HTR-8/SVneo (cell line): Measurements from ENCODE around the gene KCNE1.
"Not testable (repeated sequence)": the region's sequence is repeated elsewhere in the genome, so short reads cannot be mapped to it uniquely, and the experiment has no call there.

Source experiments
- DNase-seq: peaks from one replicate; pipeline ENCODE4 v3.0.0; 2011; ENCODE audit warnings: low spot score, mixed read lengths; ENCODE audit not compliant: insufficient read length
- FAIRE-seq: peaks from 2 replicates; lab custom pipeline; 2011; peaks lifted over from hg19 to GRCh38; lab: Jason Lieb, UNC

Gene KCNE1

DNA sequence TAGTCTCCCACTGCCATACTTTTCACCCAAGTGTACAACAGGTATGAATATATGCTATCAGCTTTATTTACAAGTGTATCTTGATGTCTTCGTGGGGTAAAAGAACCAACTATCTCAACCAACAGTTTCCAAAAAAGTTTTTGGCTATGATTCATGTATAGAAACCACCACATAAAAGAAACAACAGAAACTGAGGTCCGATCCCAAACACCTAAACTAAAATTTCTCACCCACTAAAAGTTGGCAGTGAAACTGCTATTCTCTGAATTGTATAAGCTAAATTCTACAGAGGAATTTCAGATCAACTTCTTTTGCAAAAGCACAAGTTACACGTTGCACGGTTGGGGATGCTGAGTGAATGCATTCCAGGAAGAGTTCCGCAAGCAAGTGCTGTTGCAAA, 5.0 kb upstream of the KCNE1 start:
- DNase-seq (no peak), FAIRE-seq (no peak)

DNA sequence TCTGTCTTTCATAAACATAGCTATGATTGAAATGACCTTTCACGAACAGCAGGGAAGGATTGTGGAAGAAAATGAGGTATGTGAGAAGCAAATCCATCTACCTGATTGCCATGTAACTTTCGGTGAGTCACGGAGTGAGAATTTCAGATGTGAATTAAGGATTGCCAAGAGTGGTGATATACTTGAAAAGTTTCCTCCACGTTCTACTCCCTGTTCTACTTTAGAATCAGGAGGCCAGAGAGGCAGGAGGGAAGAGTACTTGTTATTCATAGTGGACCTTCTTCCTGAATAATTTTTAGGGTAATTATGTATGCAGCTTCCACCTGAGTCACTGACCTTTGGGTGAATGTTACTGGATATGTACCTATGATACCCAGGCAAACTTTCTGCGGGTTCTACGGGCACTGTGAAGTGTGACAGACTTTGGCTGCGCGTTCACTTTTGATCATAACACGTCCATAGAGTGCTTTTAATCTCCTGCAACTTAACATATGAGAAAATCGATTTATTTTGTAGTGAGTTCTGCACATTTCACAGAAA, 2.6 kb upstream of the KCNE1 start:
- no peak for DNase-seq
- no peak for FAIRE-seq

DNA sequence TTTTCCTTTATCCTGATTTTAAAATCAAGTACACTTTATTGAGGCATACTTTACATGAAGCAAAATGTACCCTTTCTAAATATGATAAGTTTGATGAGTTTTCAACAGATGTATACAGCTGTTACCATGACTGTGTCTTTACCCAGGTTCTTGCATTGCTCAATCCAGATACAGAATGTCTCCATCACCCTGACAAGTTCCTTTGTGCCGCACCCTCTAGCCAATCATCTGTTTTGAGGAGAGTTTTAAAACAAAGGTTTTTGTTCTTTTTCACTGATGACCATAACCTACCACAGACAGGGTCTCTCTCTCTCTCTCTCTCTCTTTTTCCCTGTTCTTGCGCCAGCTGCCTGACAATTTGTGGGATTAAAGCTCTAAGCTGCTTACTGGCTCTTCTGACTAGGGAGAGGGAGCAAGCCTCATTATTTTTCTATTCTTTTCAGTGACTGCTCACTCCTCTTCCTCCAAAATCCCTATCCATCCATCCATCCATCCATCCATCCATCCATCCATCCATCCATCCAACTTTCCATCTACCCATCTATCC, 1.2 kb upstream of the KCNE1 start:
- no peak for DNase-seq

DNA sequence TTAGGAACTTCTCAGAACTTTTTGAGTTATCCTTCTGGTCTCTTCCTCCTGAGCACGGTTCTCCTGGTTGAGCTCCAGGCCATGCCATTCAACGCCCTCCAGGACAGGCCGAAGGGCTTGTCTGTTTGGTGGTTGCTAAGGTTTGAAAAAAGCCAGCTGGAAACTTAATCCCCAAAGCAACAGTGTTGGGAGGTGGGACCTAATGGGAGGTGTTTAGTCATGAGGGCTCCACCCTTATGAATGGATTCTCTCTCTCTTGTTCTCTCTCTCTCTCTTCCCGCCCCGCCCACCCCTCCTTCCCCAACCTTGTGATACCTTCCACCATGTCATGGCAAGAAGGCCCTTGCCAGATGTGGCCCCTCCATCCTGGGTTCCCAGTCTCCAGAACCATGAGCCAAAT, 829 bp downstream of the KCNE1 start:
- DNase-seq = no peak
- FAIRE-seq = no peak

More for the DNA sequence above, 1.2 kb upstream of the KCNE1 start:
- no peak for FAIRE-seq

DNA sequence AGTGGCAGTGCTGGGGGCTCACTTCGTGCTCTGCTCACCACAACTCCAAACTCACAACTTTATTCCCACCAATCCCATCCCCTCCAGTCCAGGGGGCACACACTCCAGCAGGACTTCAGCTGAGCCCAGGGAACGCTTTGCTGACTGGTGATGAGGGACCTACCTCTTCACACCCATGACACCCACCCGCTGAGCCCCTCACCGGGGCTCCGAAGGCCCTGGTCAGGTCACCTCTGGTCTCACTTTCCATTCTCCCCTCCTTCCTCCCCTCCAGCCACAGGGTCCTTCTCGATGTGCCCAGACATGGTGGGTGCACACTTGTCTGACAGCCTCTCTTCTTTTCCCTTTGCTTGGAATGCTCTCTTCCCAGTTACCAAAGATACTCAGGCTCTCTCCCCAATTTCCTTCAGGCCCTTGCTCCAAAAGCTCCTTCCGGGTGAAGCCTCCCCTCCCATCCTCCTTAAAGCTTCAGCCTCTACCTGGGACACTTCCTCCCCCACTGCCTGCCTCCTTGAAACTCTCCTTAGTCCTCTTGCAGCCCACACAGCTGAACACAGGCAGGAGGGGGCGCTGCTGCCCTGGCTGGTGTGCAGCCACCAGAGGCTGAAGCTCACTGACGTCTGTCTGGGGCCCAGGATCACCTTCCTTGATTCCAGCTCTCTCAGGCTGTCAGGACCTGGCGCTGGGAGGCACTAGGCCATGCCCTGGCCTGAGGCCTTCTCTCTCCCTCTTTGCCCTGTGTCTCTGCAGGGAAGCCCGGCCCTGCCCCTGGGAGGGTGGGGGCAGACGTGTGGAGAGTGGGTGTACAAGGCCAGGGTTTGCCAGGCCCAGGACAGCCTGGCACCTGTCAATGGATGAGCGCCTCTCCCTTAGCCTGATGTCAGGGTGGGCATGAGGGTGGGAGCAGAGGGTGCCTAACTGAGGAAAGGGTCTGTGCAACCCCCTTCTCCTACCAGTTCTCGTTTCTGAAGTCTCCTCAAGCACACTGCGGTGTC, 1.6 kb downstream of the KCNE1 start:
- FAIRE-seq (no peak), DNase-seq (peak; percentile 64)

DNA sequence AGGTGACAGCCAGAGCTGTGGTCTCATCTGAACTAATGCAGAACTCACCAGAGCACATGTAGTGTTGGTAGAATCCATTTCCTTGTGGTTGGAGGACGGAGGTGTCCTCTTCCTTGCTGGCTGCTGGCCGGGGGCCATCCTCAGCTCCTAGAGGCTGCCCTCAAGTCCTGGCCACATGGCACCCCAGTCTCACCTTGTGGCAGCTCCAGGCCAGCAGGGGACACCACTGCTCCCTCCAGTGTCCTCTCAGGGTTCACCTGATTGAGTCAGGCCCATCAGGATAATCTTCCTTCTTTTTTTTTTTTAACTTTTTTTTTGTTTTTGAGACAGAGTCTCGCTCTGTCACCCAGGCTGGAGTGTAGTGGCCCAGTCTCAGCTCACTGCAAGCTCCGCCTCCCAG, 2.9 kb downstream of the KCNE1 start:
- FAIRE-seq (no peak), DNase-seq (no peak)

DNA sequence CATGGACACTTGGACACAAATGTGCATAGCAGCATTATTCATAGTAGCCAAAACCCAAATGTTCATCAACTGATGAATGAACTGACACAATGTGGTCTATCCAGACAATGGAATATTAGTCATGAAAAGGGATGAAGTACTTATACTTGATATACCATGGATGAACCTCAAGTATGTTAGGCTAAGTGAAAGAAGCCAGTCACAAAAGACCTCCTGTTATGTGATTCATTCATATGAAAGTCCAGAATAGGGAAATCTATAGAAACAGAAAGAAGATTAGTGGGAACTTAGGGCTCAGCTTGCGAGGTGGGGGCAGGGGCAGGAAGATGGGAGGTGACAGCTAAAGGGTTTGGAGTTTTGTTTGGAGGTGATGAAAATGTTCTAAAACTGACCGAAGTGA, 7.4 kb downstream of the KCNE1 start:
- FAIRE-seq (no peak), DNase-seq (no peak)

DNA sequence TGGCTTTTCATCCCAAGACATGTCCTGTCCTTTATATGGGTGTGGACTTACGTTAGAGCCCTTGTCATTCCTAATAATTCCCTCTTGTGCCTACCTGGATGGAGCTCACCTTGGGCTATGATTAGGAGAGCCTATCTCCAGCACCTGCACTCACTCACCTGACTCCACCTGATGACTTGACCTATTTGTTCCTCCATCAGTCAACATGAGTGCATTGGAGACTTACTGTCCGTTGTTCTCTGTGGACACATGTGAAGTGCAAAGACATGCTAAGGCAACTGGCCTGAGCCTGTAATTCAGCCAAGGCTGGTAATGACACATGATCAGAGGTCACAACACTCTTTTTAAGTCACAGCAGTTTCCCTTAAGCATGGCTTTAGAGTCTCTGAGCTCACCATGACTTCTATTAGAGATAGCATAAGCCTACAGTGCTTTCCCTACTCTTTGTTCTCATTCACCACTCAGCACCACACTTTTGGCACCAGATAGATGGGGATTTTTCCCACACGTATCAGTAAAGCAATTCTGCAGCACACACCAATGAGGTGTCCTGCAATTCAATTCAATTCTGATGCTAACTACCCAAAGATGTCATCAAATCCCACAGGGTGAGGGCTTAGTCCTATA, 9.4 kb downstream of the KCNE1 start:
- DNase-seq (no peak), FAIRE-seq (no peak)

DNA sequence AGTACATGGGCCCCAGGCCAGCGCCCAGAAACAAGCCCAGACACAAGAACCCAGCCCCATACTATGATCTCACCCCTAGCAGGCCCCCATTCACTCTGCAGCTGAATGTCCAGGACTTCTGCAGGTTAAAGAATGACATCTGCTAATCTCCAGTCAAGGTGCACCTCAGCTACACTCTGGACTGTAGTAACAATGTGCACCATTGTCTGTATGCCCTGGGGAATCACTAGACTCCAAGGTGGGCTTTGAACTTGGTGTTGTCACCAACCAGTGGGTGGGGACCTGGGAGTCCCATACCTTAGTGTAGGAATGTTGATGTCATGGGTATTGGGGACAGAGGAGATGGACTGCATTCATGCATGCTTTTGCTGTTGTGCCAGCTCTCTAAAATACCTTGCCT, 10.3 kb downstream of the KCNE1 start:
- FAIRE-seq (no peak), DNase-seq (no peak)

DNA sequence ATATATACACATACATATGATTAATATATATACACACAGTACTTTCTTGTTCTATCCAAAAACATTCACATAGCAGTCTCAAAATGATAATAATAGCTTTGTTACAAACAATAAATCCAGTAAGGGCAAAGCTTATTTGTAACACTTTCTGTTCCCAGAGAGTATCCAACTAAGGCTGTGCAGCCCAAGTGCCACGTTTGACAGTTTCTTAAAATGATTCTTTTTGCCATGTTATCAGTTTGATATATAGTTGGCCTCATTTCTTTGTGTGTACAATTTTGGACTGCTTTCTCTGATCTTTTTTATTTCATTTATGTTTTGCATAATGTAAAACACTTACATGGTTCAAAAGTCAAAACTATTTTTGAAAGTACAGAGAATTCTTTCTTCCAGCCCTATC, 11.8 kb downstream of the KCNE1 start:
- FAIRE-seq (no peak), DNase-seq (no peak)

DNA sequence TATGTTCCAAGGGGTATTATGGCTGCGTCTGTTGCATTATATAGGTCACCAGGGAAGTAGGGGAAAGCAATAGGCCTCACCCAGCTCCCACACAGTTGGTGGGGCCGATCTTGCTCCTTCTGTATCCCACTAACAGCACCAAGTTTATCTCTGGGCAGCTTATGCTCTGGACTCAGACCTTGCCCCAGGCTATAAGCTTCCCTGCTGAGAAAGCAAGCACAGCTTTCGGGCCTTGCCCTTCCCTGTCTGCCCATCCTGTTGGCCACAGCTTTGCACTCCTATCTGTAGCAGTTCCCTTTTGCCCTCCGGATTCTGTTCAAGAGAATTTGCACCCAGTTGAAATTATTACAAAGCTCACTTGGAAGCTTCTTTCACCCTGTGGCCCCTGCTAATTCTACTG, 12.9 kb downstream of the KCNE1 start:
- no peak for FAIRE-seq
- DNase-seq = no peak

DNA sequence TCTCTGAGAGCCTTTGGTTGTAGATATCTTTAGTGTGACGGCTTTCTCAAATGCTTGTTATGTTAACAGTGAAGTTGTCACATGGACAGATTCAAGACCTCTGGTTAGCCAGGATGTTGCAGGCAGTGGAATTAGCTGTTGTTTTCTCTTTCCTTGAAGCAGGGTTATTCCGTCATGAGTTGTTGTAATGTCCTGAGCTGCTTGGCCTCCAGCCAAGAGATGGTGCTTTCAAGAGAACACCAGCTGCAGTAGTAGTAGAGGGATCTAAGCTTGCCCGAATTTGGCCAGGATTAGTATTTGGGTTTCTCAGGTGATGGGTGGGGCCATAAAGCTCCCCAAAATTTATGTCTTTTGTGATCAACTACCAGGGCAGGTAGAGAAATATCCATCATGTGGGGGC, 13.4 kb downstream of the KCNE1 start:
- FAIRE-seq = no peak
- DNase-seq = no peak

DNA sequence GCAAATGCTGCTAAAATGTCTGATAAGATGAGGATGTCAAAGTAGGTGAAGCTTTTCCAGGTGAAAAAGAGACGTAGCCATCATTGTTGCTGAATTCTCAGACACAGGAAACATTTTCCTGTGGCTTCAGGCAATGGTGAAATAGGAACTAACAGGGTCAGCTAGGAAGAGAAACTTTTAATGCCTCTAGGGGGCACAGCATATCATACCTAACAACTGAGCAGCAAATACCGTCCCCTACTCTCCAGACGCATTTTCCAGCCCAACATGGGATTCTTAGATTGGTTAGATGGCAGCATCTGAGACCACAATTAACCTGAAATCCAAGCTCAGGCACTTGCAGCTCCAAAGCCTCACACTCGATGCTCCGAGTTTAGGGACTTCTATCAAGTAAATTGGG, 28.2 kb downstream of the KCNE1 start:
- not testable (repeated sequence) for FAIRE-seq, DNase-seq

DNA sequence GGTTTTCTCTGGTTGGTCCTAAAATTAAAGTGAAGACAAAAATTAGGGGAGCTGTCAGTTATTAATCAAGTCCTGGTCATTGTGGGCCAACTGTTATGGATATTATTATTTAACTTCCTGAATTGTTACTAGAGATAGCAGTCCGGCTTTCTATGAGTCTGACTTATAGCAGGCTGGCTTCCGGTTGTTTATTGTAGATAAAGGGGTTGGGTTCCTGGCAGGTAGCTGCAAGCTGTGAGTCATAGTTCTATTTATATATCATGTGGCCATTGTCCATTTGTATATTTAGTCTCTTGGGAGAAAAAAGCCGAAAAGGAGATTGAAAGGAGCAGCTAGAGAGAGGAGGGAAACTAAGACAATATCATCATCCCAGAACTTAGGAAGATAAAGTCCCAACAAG, 28.6 kb downstream of the KCNE1 start:
- not testable (repeated sequence) for DNase-seq, FAIRE-seq

DNA sequence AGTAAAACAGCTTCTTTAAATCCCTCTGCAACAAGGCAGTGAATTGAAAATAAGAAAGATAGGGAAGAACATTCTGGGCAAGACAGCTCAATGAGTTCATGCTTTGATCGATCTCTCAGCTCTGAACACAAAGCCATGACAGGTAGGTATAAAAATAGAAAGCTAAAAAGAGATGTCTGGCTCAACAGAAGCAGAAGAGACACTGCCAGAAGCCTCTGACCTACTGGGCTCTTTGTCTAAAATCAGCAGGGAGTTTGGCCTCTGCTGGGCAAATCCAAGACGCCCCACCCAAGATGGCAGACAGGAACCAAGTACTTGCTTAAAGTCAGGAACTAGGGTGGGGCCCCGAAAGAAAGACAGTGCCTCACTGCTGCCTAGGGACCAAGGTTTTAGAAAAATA, 44.7 kb downstream of the KCNE1 start:
- not testable (repeated sequence) for DNase-seq, FAIRE-seq

DNA sequence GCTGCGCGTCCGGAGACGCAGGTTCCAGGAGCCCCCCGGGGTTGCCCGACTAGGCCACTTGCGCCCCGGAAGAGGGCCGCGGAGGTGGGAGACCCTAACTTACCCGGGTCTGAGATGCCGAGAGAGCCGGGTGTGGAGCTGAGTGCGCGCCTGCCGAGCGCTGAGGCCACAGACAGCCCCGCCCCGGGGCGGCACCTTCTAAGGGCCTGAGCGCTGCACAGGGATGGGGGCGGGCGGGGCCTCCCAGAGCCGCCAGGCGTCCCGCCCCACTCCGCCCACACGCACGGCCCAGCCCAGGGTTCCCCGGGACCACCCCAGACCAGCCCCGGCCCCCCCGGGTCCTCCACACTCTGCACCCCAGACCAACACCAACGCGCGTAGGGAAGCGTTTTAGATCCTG, 52.6 kb downstream of the KCNE1 start:
- DNase-seq, FAIRE-seq: not testable (repeated sequence)

DNA sequence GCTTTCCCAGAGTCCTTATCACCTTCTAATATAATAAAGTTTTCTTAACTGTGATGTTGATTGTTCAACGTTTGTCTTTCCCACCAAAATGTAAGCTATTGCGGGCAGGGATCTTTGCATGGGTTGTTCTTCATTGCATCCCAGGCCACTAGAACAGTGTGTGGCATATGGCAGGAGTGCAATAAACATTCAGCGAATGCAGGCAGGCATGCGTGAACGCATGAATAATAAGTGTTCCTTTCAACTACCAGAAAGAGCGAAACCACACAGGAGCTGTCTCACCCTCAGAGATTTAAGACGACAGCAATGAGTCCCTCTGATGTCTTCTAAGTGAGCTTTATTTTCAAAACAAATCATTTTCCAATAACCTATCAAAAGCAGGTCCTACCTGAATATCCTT, 53.7 kb downstream of the KCNE1 start:
- DNase-seq, FAIRE-seq: not testable (repeated sequence)

DNA sequence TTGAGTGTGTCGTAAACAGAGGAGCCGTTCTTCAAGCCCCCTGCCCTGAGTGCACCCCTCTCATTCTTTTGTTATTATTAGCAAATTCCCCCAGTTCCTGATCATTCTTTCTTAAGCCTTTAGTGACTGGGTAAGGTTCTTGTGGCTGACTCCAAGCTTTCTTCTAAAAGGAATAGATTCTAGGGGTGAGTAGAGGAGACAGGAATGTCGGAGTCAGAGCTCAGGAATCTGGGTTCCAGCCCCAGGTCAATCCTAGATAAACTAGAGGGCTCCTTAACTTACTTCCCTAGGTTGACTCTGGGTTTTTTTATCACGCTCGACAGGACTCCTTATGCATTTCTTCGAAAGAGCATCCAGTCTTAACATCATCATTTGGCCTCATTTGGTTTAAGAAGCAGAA, 55.8 kb downstream of the KCNE1 start:
- not testable (repeated sequence) for DNase-seq, FAIRE-seq

DNA sequence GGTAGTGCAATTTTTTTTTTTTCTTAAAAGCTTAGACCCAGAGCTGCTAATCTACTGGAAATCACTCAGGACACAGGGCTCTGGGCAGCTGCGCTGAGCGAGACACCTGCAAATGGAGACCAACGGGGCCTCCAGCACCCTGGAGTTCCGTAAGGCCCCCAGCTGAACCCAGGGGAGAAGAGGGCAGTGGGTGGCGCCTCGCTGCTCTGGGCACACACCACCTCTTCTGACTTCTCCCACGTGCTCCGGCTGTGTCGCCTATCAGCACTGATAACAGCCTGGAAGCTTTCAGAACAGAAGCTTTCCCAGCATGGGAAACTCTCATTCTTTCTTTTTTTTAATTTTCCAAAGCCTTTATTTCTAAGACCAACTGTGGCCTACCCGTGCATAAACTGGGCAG, 56.4 kb downstream of the KCNE1 start:
- not testable (repeated sequence) for DNase-seq, FAIRE-seq

DNA sequence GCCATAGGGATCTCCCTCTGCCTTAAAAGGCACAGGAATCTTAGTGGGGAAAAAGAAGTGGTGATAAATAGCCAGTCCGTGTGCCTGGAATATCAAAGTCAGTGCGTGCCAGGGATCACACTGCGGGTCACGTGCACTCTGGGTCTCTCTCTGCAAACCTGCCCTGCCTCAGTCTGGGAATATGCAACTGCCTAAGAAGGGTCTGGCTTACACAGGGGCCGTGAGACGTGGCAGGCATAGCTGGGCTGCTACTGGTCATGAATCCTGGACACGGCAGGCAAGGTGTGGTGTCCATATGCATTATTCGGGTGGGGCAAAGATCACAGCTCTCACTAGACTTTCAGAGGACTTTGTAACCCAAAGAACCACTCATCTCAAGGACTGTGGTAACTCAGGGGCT, 65.0 kb downstream of the KCNE1 start:
- FAIRE-seq, DNase-seq: not testable (repeated sequence)

DNA sequence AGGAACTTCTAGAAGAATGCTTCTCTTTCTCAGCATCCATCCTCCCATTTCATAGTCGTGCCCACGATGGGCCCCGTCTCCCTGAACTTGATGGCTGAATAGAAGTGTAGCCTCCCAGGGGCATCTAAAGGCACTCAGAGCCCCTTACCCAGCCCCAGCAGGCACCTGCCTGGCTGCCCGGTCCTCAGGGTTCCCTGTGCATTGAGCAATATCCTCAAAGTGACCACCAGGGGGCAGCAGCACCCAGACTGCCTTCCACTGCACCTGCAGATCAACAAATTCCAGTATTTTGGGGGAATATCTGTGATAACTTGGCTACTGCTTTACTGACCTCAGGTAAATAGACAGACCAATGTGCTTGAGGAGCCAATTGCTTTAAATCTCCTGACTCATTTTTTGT, 68.5 kb downstream of the KCNE1 start:
- FAIRE-seq = peak; percentile 33
- not testable (repeated sequence) for DNase-seq
